Measurements from ENCODE around the gene MRPL43. TPM values are rescaled to one million over a fixed set of nuclear protein-coding genes. Genes with fewer than 3 reads are reported as not detected.

Gene MRPL43
- total and polyA plus RNA-seq, 2 donors (not counting 1 experiment from before 2014, with no cell fraction given): 56.2 to 99.4 TPM

GRCh38 chr10:100997360-100998182 lies 10.3 kb upstream of the MRPL43 start:
- H2AFZ ChIP-seq (ENCODE audit: insufficient read depth, low read depth, low read length, poor library complexity, severe bottlenecking): peak overlapping the region; percentile 81
- H3K36me3 ChIP-seq (replicated peaks in 1 of 2; ENCODE audit: control extremely low read depth in 1 of 2, control insufficient read depth in 1 of 2, extremely low read depth in 1 of 2, insufficient read depth in 2 of 2, low read length in 1 of 2): peaks cover 0 to 7% of the 10 kb centered on the region in 2 experiments
- Mint-ChIP-seq H3K4me3 (peak overlapping the region; percentile 95), H3K27ac (peak overlapping the region; percentile 97), H3K4me1 (peaks cover 29% of the 10 kb centered on the region), H3K27me3 (no peaks in the 10 kb centered on the region), H3K9me3 (ENCODE audit: insufficient read depth) (no peaks in the 10 kb centered on the region)
- ChIA-PET POLR2A (interaction anchor here (0.9 to 3.4 kb wide), 6 partner anchors 10 to 85 kb away, joined by 3 to 15 read pairs (median 6); partner anchors contain the start of genes MRPL43, PDZD7, SFXN3 and SLF2), CTCF (interaction anchor here (0.6 to 8.4 kb wide), 19 partner anchors 7 to 462 kb away, joined by 3 to 70 read pairs (median 6); partner anchors contain the start of genes HIF1AN, MRPL43, PDZD7 and SFXN3)
- peak overlapping the region; percentile 95 for H3K4me2 ChIP-seq (replicated peaks; ENCODE audit: low read depth, low read length, poor library complexity, severe bottlenecking)
- under 1% methylated on average over 61 of the region's 66 CpGs for WGBS (ENCODE audit: insufficient coverage)
- H3K9ac ChIP-seq (ENCODE audit: low read length): peak overlapping the region; percentile 81
- peak overlapping the region; percentile 53 to 89 (median 86) for H3K4me3 ChIP-seq (ENCODE audit: control extremely low read depth in 1 of 5, extremely low read depth in 1 of 5, insufficient read depth in 1 of 5, low read depth in 2 of 5, low read length in 4 of 5)
- intact Hi-C loops (cut with micrococcal nuclease): loop anchor here (1.0 to 5.0 kb wide), 2 partner anchors 10 to 1375 kb away; partner anchors contain the start of genes MRPL43, SLC25A28 and TWNK
- H3K9me3 ChIP-seq (ENCODE audit: control extremely low read depth in 1 of 3, control insufficient read depth in 2 of 3, insufficient read depth in 1 of 3, low read length in 2 of 3): no peaks in the 10 kb centered on the region
- peak; percentile 40 for ATAC-seq (ENCODE audit: low read depth)
- peaks cover 23% of the 10 kb centered on the region for H4K20me1 ChIP-seq (ENCODE audit: control insufficient read depth, insufficient read depth, low read length, poor library complexity, severe bottlenecking)
- peaks cover 0 to 2% (median 0%) of the 10 kb centered on the region in 4 experiments for H3K27me3 ChIP-seq (replicated peaks in 1 of 4; ENCODE audit: control extremely low read depth in 1 of 4, control insufficient read depth in 3 of 4, insufficient read depth in 4 of 4, low read length in 3 of 4)
- peak overlapping the region; percentile 84 to 87 for H3K27ac ChIP-seq (ENCODE audit: low read length in 2 of 2)
- DNase-seq: peak; percentile 85
- H3K4me1 ChIP-seq (ENCODE audit: control insufficient read depth in 2 of 2, insufficient read depth in 2 of 2, low read length in 2 of 2): peaks cover 22 to 34% of the 10 kb centered on the region in 2 donors
- no peaks in the 10 kb centered on the region for H3K79me2 ChIP-seq (ENCODE audit: control insufficient read depth, insufficient read depth, low read length)
- TF ChIP-seq EZH2 (IDR thresholded peaks at IDR 0.05; ENCODE audit: borderline replicate concordance, insufficient read depth, low read depth, low read length, poor library complexity, severe bottlenecking): no peak
- peak; percentile 98 for TF ChIP-seq CTCF (IDR thresholded peaks at IDR 0.05)

All from B cell (primary cell).